Liver (tissue), 3 donors: ENCODE results near the gene ZNF714.

Experiments used
- GABPA ChIP-seq, 2 donors: IDR thresholded peaks in 1 of 2; conservative IDR thresholded peaks in 1 of 2; 2 replicates each; pipeline ENCODE4 v1.6.1; 2016; ENCODE audit warnings: antibody characterized with exemption in 2 of 2, mild to moderate bottlenecking in 1 of 2, moderate library complexity in 1 of 2
- HNF4A ChIP-seq, 2 donors: conservative IDR thresholded peaks; 2 replicates each; pipeline ENCODE4 v1.6.1; 2016; ENCODE audit warnings: antibody characterized with exemption in 2 of 2, mild to moderate bottlenecking in 2 of 2
- JUND ChIP-seq, 2 donors: IDR thresholded peaks; 2 replicates each; pipeline ENCODE4 v1.6.1; 2016; ENCODE audit warnings: antibody characterized with exemption in 2 of 2
- NR2F2 ChIP-seq: IDR thresholded peaks from 2 replicates; pipeline ENCODE4 v1.6.1; 2016; ENCODE audit warnings: antibody characterized with exemption
- TF ChIP-seq, protein P1 (sequence below): fragments of 150-350 bp; IDR thresholded peaks from 2 replicates; pipeline ENCODE4 v1.5.1; 2017; ENCODE audit warnings: improper control_type of control experiment, low read depth, low read length; ENCODE audit not compliant: missing input control
- TF ChIP-seq, protein P2 (sequence below): IDR thresholded peaks from 2 replicates; pipeline ENCODE4 v1.6.1; 2016; ENCODE audit warnings: antibody characterized with exemption, mild to moderate bottlenecking
- donor health status: healthy.
- donor health status: healthy.

DNA sequence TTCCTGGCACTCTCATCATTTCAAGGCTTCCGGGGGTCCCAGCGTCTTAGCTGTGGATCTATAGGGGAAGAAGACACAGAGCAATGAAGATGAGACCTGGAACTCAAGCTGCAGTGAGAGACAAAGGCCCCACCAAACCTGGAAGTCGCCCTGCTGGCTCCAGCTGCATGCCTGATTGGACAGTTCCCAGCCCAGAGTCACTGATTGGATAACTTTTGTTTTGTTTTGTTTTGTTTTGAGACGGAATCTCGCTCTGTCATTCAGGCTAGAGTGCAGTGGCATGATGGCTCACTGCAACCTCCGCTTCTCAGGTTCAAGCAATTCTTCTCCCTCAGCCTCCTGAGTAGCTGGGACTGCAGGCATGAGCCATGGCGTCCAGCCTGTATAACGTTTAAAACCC is 53.4 kb downstream of the ZNF714 start:
- TF ChIP-seq, protein P1, sequence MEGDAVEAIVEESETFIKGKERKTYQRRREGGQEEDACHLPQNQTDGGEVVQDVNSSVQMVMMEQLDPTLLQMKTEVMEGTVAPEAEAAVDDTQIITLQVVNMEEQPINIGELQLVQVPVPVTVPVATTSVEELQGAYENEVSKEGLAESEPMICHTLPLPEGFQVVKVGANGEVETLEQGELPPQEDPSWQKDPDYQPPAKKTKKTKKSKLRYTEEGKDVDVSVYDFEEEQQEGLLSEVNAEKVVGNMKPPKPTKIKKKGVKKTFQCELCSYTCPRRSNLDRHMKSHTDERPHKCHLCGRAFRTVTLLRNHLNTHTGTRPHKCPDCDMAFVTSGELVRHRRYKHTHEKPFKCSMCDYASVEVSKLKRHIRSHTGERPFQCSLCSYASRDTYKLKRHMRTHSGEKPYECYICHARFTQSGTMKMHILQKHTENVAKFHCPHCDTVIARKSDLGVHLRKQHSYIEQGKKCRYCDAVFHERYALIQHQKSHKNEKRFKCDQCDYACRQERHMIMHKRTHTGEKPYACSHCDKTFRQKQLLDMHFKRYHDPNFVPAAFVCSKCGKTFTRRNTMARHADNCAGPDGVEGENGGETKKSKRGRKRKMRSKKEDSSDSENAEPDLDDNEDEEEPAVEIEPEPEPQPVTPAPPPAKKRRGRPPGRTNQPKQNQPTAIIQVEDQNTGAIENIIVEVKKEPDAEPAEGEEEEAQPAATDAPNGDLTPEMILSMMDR: no peak
- TF ChIP-seq HNF4A (conservative IDR thresholded peaks at IDR 0.05) (no peak), GABPA (IDR thresholded peaks at IDR 0.05 in 1 of 2, conservative IDR thresholded peaks at IDR 0.05 in 1 of 2) (no peak), NR2F2 (no peak), JUND (IDR thresholded peaks at IDR 0.05) (no peak)
- TF ChIP-seq, protein P2, sequence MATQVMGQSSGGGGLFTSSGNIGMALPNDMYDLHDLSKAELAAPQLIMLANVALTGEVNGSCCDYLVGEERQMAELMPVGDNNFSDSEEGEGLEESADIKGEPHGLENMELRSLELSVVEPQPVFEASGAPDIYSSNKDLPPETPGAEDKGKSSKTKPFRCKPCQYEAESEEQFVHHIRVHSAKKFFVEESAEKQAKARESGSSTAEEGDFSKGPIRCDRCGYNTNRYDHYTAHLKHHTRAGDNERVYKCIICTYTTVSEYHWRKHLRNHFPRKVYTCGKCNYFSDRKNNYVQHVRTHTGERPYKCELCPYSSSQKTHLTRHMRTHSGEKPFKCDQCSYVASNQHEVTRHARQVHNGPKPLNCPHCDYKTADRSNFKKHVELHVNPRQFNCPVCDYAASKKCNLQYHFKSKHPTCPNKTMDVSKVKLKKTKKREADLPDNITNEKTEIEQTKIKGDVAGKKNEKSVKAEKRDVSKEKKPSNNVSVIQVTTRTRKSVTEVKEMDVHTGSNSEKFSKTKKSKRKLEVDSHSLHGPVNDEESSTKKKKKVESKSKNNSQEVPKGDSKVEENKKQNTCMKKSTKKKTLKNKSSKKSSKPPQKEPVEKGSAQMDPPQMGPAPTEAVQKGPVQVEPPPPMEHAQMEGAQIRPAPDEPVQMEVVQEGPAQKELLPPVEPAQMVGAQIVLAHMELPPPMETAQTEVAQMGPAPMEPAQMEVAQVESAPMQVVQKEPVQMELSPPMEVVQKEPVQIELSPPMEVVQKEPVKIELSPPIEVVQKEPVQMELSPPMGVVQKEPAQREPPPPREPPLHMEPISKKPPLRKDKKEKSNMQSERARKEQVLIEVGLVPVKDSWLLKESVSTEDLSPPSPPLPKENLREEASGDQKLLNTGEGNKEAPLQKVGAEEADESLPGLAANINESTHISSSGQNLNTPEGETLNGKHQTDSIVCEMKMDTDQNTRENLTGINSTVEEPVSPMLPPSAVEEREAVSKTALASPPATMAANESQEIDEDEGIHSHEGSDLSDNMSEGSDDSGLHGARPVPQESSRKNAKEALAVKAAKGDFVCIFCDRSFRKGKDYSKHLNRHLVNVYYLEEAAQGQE: no peak
